BE2C (cell line): ENCODE results near the gene SUCLG2.

Source experiments
- DNase-seq: peaks from one replicate; pipeline ENCODE4 v3.0.0-alpha.2; 2020
- H3K27me3 ChIP-seq: fragments of 250-450 bp; sonication (Bioruptor Pico); 2 replicates; pipeline ENCODE4 v1.5.1; 2020; ENCODE audit warnings: mild to moderate bottlenecking
- H3K36me3 ChIP-seq: fragments of 250-450 bp; sonication (Bioruptor Pico); 2 replicates; pipeline ENCODE4 v1.5.1; 2020; ENCODE audit warnings: mild to moderate bottlenecking
- H3K4me1 ChIP-seq: fragments of 250-450 bp; sonication (Bioruptor Pico); 2 replicates; pipeline ENCODE4 v1.5.1; 2020
- H3K4me3 ChIP-seq: 2 replicates; pipeline ENCODE4 v1.5.1; 2011; ENCODE audit warnings: low read depth, low read length
- H3K9me3 ChIP-seq: fragments of 250-450 bp; sonication (Bioruptor Pico); 2 replicates; pipeline ENCODE4 v1.5.1; 2020
- TF ChIP-seq, protein P1 (sequence below): IDR thresholded peaks from 2 replicates; pipeline ENCODE4 v1.5.1; 2012; ENCODE audit warnings: mild to moderate bottlenecking, low read depth, low read length

SUCLG2 gene

DNA sequence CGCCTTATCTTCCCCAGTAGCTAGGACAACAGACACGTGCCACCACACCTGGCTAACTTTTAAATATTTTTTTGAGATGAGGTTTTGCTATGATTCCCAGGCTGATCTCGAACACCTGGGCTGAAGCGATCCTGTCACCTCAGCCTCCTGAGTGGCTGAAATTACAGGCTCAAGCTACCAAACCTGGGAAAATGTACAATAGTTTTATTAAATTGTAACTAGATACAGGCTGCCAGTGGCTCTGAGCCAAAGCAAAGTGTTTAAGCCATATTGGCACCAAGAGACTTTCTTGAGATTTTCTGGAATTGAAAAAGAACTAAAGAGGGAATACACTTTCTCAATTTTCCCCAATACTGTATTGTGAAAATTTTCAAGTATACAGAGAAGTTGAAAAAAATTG is 204.3 kb downstream of the SUCLG2 start:
- H3K4me1 ChIP-seq: no peaks in the 10 kb centered on the region
- no peak overlapping the region for H3K4me3 ChIP-seq
- no peaks in the 10 kb centered on the region for H3K27me3 ChIP-seq
- H3K9me3 ChIP-seq: no peaks in the 10 kb centered on the region
- TF ChIP-seq, protein P1, sequence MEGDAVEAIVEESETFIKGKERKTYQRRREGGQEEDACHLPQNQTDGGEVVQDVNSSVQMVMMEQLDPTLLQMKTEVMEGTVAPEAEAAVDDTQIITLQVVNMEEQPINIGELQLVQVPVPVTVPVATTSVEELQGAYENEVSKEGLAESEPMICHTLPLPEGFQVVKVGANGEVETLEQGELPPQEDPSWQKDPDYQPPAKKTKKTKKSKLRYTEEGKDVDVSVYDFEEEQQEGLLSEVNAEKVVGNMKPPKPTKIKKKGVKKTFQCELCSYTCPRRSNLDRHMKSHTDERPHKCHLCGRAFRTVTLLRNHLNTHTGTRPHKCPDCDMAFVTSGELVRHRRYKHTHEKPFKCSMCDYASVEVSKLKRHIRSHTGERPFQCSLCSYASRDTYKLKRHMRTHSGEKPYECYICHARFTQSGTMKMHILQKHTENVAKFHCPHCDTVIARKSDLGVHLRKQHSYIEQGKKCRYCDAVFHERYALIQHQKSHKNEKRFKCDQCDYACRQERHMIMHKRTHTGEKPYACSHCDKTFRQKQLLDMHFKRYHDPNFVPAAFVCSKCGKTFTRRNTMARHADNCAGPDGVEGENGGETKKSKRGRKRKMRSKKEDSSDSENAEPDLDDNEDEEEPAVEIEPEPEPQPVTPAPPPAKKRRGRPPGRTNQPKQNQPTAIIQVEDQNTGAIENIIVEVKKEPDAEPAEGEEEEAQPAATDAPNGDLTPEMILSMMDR: no peak
- no peaks in the 10 kb centered on the region for H3K36me3 ChIP-seq
- DNase-seq: no peak

DNA sequence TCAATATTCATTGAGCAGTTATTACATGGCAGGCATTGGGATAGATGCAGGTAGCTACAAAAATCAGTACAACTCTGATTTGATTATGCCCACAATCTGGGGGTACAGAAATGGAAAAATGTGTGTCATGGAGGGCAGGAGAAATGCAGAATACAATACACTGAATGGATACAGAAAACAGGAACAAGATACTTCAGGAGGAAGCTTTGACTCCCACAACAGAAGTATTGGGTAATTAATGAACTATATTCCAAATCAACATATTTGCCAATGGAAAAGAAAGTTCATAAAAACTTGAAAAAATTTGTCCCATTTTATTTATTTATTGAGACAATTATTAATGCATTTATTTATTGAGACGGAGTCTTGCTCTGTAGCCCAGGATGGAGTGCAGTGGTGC is 207.0 kb downstream of the SUCLG2 start:
- H3K4me3 ChIP-seq: no peak overlapping the region
- no peak for DNase-seq
- no peaks in the 10 kb centered on the region for H3K27me3 ChIP-seq
- H3K4me1 ChIP-seq: no peaks in the 10 kb centered on the region; the same call in 1 of the 2 replicates
- H3K36me3 ChIP-seq: no peaks in the 10 kb centered on the region
- H3K9me3 ChIP-seq: no peaks in the 10 kb centered on the region
- TF ChIP-seq, protein P1: no peak

DNA sequence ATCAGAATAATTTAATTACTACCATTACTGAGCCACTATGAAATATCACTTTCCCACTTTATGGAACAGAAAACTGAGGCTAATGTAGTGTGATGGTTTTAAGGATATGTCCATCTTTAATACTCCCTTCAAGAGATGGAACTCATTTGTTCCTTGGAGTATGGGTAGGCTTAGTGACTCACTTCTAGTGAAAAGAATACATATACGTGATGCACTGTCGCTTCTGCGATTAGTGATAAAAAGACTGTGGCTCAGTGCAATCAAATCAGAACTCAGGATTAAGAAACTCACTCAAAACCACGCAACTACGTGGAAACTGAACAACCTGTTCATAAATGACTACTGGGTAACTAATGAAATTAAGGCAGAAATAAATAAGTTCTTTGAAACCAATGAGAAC is 216.6 kb downstream of the SUCLG2 start:
- Histone ChIP-seq H3K4me1 (peaks cover 4% of the 10 kb centered on the region), H3K4me3 (no peak overlapping the region), H3K9me3 (no peaks in the 10 kb centered on the region), H3K36me3 (no peaks in the 10 kb centered on the region), H3K27me3 (no peaks in the 10 kb centered on the region)
- TF ChIP-seq, protein P1: no peak
- no peak for DNase-seq

DNA sequence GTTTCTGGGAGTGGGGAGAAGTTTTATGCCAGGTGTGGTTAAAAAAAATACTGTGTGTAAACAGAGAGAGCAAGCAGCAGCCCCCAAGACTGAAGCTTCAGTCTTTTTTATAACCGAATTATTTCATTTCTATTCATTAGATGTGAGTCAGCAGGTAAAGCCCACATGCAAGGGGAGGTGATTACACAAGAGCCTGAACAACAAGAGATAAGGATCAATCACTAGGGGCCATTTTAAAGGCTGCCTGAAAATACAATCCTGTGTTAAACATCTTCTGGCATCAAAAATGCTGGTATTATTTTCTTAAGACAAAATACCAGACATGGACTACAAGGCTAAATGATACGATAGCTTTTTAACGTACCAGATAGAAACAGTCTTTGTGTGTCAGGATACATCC is 217.3 kb downstream of the SUCLG2 start:
- no peaks in the 10 kb centered on the region for H3K36me3 ChIP-seq
- TF ChIP-seq, protein P1: no peak
- H3K4me1 ChIP-seq: peaks cover 4% of the 10 kb centered on the region
- peak; percentile 18 for DNase-seq
- H3K4me3 ChIP-seq: no peak overlapping the region
- no peaks in the 10 kb centered on the region for H3K9me3 ChIP-seq
- no peaks in the 10 kb centered on the region for H3K27me3 ChIP-seq

DNA sequence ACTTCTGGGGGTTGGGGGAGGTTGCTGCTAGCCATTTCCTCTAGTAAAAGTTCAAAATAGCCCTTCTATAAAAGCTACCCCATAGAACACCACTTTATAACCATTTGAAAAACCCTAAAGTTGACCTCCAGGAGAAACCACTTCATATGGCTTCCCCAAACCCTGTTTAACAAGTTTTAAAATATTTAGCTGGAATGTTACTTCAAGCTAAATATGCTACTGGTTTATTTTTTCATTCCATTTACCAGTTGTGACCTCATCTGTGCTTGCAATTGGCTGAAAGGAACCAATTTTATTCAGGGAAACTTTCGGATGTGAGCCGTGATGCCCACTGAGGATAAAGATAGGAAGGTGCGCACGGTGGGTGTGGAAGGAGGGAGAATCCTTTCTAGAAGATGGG is 221.3 kb downstream of the SUCLG2 start:
- DNase-seq: no peak
- TF ChIP-seq, protein P1: no peak

DNA sequence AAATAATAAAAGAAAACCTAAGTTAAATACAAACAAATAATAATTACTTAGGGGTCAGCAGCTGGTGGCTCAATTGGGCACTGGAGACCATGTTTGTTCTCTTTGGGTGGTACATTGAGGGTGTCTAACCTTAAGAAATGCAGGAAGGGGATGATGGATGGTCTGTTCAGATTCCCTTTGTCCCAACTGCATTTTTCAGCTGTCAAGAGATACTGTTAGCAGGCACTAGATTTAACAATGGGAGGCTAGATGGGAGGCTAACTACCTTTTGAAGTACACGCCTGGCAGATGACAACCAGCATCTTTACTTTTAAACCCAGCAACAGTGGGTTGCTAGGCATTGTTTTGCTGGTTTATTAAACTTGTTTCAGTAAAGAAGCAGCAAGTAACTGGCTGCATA is 222.5 kb downstream of the SUCLG2 start:
- peaks cover 3% of the 10 kb centered on the region for H3K4me1 ChIP-seq
- no peaks in the 10 kb centered on the region for H3K36me3 ChIP-seq
- no peaks in the 10 kb centered on the region for H3K9me3 ChIP-seq
- H3K27me3 ChIP-seq: no peaks in the 10 kb centered on the region
- no peak for DNase-seq
- TF ChIP-seq, protein P1: no peak
- H3K4me3 ChIP-seq: no peak overlapping the region

More for the DNA sequence above, 221.3 kb downstream of the SUCLG2 start:
- H3K27me3 ChIP-seq: no peaks in the 10 kb centered on the region
- H3K36me3 ChIP-seq: no peaks in the 10 kb centered on the region
- H3K4me1 ChIP-seq: peaks cover 4% of the 10 kb centered on the region
- H3K9me3 ChIP-seq: no peaks in the 10 kb centered on the region
- H3K4me3 ChIP-seq: no peak overlapping the region
